ENCODE measurements around the gene PPP4R4.

Gene PPP4R4

DNA sequence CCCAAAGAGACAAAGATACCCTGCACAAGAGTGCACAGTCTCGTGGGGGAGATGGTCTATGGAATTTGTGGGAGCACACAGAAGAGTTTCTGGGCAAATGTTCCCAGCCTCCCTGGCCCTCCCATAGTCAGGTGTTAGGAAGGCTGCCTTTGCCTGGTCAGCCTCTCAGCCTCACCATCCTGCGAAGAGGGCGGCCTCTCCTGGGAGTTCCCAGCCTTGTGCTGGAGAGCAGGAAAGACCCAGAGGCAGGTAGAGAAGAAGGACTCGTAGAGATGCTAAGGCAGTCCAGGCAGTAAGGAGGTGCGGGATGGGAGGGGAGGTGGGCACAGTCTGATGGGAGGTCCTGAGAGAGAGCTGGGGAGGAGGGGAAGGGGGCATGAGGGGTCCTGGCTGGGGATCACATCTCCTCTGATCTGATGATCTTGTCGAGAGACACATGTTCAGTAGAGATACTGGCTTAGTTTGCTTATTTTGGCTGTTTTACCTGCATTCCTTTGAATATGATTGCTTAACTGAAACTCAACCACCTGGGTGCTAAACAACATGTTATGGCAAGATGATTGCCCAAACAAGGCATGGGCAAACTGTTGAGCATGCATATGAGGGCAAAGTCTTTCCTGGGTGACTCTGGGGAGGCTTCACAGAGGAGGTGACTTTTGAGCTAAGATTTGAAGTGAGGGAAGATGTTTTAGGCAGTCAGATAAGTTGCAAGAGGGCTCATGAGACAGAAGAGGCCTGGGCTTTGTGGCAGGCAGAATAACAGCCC is 138.5 kb downstream of the PPP4R4 start:
- DNase-seq: no peak

DNA sequence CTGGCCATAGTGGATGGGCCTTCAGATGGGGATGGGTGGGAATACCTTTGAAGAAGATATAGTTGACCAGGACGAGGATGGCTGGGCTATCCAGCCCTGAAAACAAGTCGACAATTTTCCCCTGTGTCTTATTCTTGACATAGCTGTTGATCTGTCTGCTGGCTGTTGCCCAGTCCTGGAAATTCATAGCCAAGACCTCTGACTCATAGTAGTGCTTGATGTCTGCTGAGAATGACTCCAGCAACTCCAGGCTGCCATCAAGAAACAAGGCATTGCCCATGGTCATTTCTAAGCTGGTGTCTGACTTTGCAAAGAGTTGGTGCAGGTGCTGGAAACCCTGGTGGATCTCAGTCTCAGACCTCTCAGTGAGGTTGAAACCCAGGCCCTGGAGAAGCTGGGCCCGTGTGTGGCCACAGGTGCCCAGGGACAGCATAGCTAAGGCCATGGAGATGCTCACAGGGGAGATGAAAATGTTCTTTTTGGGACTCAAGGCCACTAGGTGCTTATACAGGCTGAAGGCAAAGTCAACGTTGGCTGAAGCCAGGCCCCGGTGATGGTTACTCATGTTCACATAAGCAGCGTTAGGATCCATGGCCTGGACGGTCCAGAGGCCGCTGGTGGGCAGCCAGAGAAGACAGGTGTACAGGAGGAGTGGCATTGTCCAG is 140.0 kb downstream of the PPP4R4 start:
- DNase-seq: no peak

GRCh38 chr14:94314890-94315289 is 140.8 kb downstream of the PPP4R4 start:
- no peak for DNase-seq

DNA sequence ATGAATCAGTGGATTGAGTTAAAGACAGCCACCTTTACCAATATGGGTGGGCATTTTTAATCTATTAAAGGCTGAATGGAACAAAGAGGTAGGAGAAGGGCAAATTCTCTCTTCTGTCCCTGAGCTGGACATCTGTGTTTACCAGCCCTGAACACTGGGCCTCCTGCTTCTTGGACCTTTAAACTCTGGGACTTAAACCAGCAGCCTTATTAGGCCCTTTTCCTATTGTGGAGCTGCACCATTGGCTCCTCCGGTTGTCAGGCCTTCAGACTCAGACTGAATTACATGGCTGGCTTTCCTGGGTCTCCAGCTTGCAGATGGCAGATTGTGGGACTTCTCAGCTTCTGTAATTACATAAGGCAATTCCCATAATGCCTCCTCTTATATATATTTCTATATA is 142.6 kb downstream of the PPP4R4 start:
- DNase-seq: no peak

GRCh38 chr14:94317259-94317658 is 143.1 kb downstream of the PPP4R4 start:
- no peak for DNase-seq

- no peak for DNase-seq
Measured at GRCh38 chr14:94320243-94320642, 146.1 kb downstream of the PPP4R4 start.

GRCh38 chr14:94321421-94322271 is 147.5 kb downstream of the PPP4R4 start:
- no peak for DNase-seq

- no peak for DNase-seq
Measured at GRCh38 chr14:94322648-94323570, 148.8 kb downstream of the PPP4R4 start, which contains the start of gene SERPINA6. Gene SERPINA6 (minus strand): TSS chr14:94323336. CDS start chr14:94314648, 8,688 bp downstream.

DNA sequence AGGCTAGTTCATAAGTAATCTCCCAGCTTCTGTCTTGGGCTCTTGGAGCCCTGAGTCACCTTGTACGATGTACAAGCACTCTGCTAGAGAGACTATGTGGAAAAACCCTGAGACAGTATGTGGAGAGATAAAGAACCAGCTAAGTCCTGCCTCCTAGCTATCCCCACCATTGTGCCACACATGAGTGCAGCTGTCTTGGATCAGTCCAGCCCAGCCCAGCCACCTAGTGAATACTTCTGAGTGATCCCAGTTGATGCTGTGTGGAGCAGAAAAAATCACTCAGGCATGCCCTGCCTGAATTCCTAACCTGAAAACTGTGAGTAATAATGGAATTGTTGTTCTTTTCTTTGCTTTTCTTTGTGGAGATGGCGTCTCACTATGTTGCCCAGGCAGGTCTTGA is 154.1 kb downstream of the PPP4R4 start:
- DNase-seq: no peak

Measured in hippocampal formation (tissue), 2 donors.